H1 (cell line): ENCODE measurements around the gene TTC39A. TPM values are rescaled to one million over a fixed set of nuclear protein-coding genes. Genes with fewer than 3 reads are reported as not detected.

ENCODE experiments used
- CBX8 ChIP-seq: fragments of 300-800, 300-1000 bp; sonication (generic); IDR thresholded peaks from 2 replicates; pipeline ENCODE4 v1.7.1; 2016; ENCODE audit warnings: low read depth, low read length, borderline replicate concordance
- CHD2 ChIP-seq: IDR thresholded peaks from 2 replicates; pipeline ENCODE4 v1.6.1; 2012; ENCODE audit warnings: low read length, improper control_type of control experiment
- RBBP5 ChIP-seq: IDR thresholded peaks from 2 replicates; pipeline ENCODE4 v1.7.1; 2012; ENCODE audit warnings: low read depth, mild to moderate bottlenecking, inconsistent platforms, low read length, moderate library complexity, borderline replicate concordance
- polyA plus RNA-seq, 7 experiments: library from polyadenylated mRNA; depleted of rRNA in 3 of 7; stranded (reverse) in 5 of 7; unstranded in 2 of 7; fragments of >200 nt in 5 of 7; fragments of 200-250 nt in 2 of 7; gene quantifications; 1 replicate in 5 of 7; 2 replicates in 1 of 7; 4 replicates in 1 of 7; pipeline versions ENCODE4 v1.2.1 to v1.2.3, GENCODE V29; 2011 to 2013; ENCODE audit warnings: missing spikeins in 2 of 7, mixed read lengths in 2 of 7
- total RNA-seq: library from RNA; stranded (reverse); fragmentation: NEBNext Ultra II Directional; extraction: Animal tissue kit (Norgen Biotek cat#: 25700); gene quantifications from 2 replicates; pipeline ENCODE4 v1.2.1, GENCODE V29; 2021

TTC39A gene
- total and polyA plus RNA-seq, 2 of the 8 experiments (the other 6 are each of a cell fraction or from before 2014, with no cell fraction given) = 5.5 to 5.8 TPM

GRCh38 chr1:51247499-51247898 is 82.9 kb downstream of the TTC39A start (continued):
- TF ChIP-seq RBBP5 (no peak), CHD2 (no peak), CBX8 (no peak)
